IMR-90 (cell line): ENCODE measurements around the gene TTC21B. TPM values are rescaled to one million over a fixed set of nuclear protein-coding genes. Genes with fewer than 3 reads are reported as not detected.

Experiments used
- ATAC-seq: fragments of 200-7000 bp; cut with Tn5 transposase; 2 replicates; pipeline ENCODE4 v1.9.1; 2020; ENCODE audit warnings: low read depth, mild to moderate bottlenecking, moderate library complexity
- BruUV-seq: library from RNA; stranded (reverse); fragments of 400-500 nt; replicated peaks from 2 replicates; lab custom pipeline; 2021; lab: Mats Ljungman, UMichigan
- CTCF ChIA-PET: fragments of 300-600 bp; formaldehyde crosslinking; extraction: SDS; loops from one replicate; lab custom pipeline; 2021; ENCODE audit warnings: antibody characterized with exemption; lab: Yijun Ruan, JAX
- POLR2A ChIA-PET: fragments of 300-600 bp; sonication (Branson Sonifier 250); formaldehyde crosslinking; loops from one replicate; lab custom pipeline; 2022; ENCODE audit warnings: antibody characterized with exemption; ENCODE audit not compliant: unreplicated experiment; lab: Charles Lee
- DNase-seq: peaks from one replicate; pipeline ENCODE4 v3.0.0; 2013
- H2AFZ ChIP-seq: replicated peaks from 2 replicates; pipeline ENCODE3; 2013; ENCODE audit warnings: low read length, mild to moderate bottlenecking; ENCODE audit not compliant: poor library complexity
- H2AK5ac ChIP-seq: 2 replicates; pipeline ENCODE4 v1.6.1; 2013; ENCODE audit warnings: low read depth, low read length, inconsistent platforms
- H2AK9ac ChIP-seq: replicated peaks from 2 replicates; pipeline ENCODE3; 2013; ENCODE audit warnings: mild to moderate bottlenecking, low read depth, low read length, moderate library complexity; ENCODE audit not compliant: poor library complexity
- H2BK120ac ChIP-seq: 2 replicates; pipeline ENCODE4 v1.6.1; 2013; ENCODE audit warnings: low read depth, low read length, inconsistent platforms
- H2BK15ac ChIP-seq: 3 replicates; pipeline ENCODE4 v1.6.1; 2013; ENCODE audit warnings: low read depth, low read length, inconsistent platforms
- H2BK20ac ChIP-seq: 2 replicates; pipeline ENCODE4 v1.6.1; 2013; ENCODE audit warnings: low read depth, mild to moderate bottlenecking, inconsistent platforms, low read length, moderate library complexity
- H2BK5ac ChIP-seq: 2 replicates; pipeline ENCODE4 v1.6.1; 2013; ENCODE audit warnings: mild to moderate bottlenecking, low read depth, low read length, inconsistent platforms; ENCODE audit not compliant: poor library complexity, severe bottlenecking
- H3K14ac ChIP-seq: replicated peaks from 2 replicates; pipeline ENCODE4 v1.6.1; 2013; ENCODE audit warnings: low read depth, low read length, inconsistent platforms
- H3K18ac ChIP-seq: 2 replicates; pipeline ENCODE4 v1.6.1; 2013; ENCODE audit warnings: low read depth, low read length, control low read depth
- H3K23ac ChIP-seq: 2 replicates; pipeline ENCODE4 v1.6.1; 2013; ENCODE audit warnings: low read depth, low read length, inconsistent platforms
- H3K27ac ChIP-seq: 2 replicates; pipeline ENCODE4 v1.5.1; 2013; ENCODE audit warnings: mild to moderate bottlenecking, control low read depth, low read length; ENCODE audit not compliant: insufficient read depth
- H3K27me3 ChIP-seq: 2 replicates; pipeline ENCODE4 v1.6.1; 2013; ENCODE audit warnings: low read length; ENCODE audit not compliant: control insufficient read depth, insufficient read depth
- H3K36me3 ChIP-seq: 2 replicates; pipeline ENCODE4 v1.6.1; 2013; ENCODE audit warnings: low read length, mixed read lengths; ENCODE audit not compliant: control insufficient read depth, insufficient read depth
- H3K4ac ChIP-seq: 2 replicates; pipeline ENCODE4 v1.6.1; 2013; ENCODE audit warnings: low read depth, low read length, inconsistent platforms
- H3K4me1 ChIP-seq: 2 replicates; pipeline ENCODE4 v1.6.1; 2013; ENCODE audit warnings: low read length, mixed read lengths; ENCODE audit not compliant: control insufficient read depth, insufficient read depth
- H3K4me2 ChIP-seq: 2 replicates; pipeline ENCODE4 v1.6.1; 2013; ENCODE audit warnings: low read depth, mild to moderate bottlenecking, control low read depth, low read length, moderate library complexity
- H3K4me3 ChIP-seq: 2 replicates; pipeline ENCODE4 v1.5.1; 2013; ENCODE audit warnings: low read depth, mild to moderate bottlenecking, control low read depth, low read length, moderate library complexity; ENCODE audit not compliant: insufficient read depth
- H3K56ac ChIP-seq: 2 replicates; pipeline ENCODE4 v1.6.1; 2013; ENCODE audit warnings: low read length, inconsistent platforms; ENCODE audit not compliant: insufficient read depth; ENCODE audit errors: extremely low read depth
- H3K79me1 ChIP-seq, 2 experiments: 2 replicates each; pipeline ENCODE4 v1.6.1; 2013; ENCODE audit warnings: low read length in 2 of 2, inconsistent platforms in 1 of 2, low read depth in 1 of 2
- H3K9ac ChIP-seq: 2 replicates; pipeline ENCODE4 v1.6.1; 2013; ENCODE audit warnings: low read depth, low read length, control low read depth
- H3K9me1 ChIP-seq: 2 replicates; pipeline ENCODE4 v1.6.1; 2013; ENCODE audit warnings: low read length, inconsistent platforms; ENCODE audit not compliant: insufficient read depth
- H3K9me3 ChIP-seq: 2 replicates; pipeline ENCODE4 v1.6.1; 2013; ENCODE audit warnings: low read length; ENCODE audit not compliant: control insufficient read depth, insufficient read depth
- H4K20me1 ChIP-seq: 2 replicates; pipeline ENCODE4 v1.6.1; 2013; ENCODE audit warnings: low read length, inconsistent platforms; ENCODE audit not compliant: insufficient read depth
- H4K5ac ChIP-seq: 2 replicates; pipeline ENCODE4 v1.6.1; 2013; ENCODE audit warnings: mild to moderate bottlenecking, low read depth, low read length, control low read depth
- H4K8ac ChIP-seq, 2 experiments: 2 replicates each; pipeline ENCODE4 v1.6.1; 2013; ENCODE audit warnings: low read depth in 2 of 2, low read length in 2 of 2, control low read depth in 1 of 2, inconsistent platforms in 1 of 2
- H4K91ac ChIP-seq: 2 replicates; pipeline ENCODE4 v1.6.1; 2013; ENCODE audit warnings: low read depth, low read length, inconsistent platforms; ENCODE audit not compliant: insufficient read depth
- BHLHE40 ChIP-seq: fragments of 150-350 bp; IDR thresholded peaks from 2 replicates; pipeline ENCODE4 v1.6.1; 2016; ENCODE audit warnings: mild to moderate bottlenecking, low read depth, low read length
- CEBPB ChIP-seq: IDR thresholded peaks from 2 replicates; pipeline ENCODE4 v1.6.1; 2012; ENCODE audit warnings: low read depth, low read length, improper control_type of control experiment
- CHD1 ChIP-seq: IDR thresholded peaks from 2 replicates; pipeline ENCODE4 v1.6.1; 2012; ENCODE audit warnings: low read depth, low read length, improper control_type of control experiment
- MAFK ChIP-seq: IDR thresholded peaks from 2 replicates; pipeline ENCODE4 v1.6.1; 2012; ENCODE audit warnings: low read depth, low read length, improper control_type of control experiment
- POLR2A ChIP-seq: IDR thresholded peaks from 2 replicates; pipeline ENCODE4 v1.6.1; 2012; ENCODE audit warnings: mild to moderate bottlenecking, low read depth, low read length
- RAD21 ChIP-seq: IDR thresholded peaks from 2 replicates; pipeline ENCODE4 v1.6.1; 2012; ENCODE audit warnings: low read length, improper control_type of control experiment
- RFX5 ChIP-seq: IDR thresholded peaks from 2 replicates; pipeline ENCODE4 v1.8.0; 2012; ENCODE audit warnings: low read depth, mild to moderate bottlenecking, low read length, moderate library complexity
- SMC3 ChIP-seq: fragments of 150-350 bp; IDR thresholded peaks from 2 replicates; pipeline ENCODE4 v1.6.1; 2016; ENCODE audit warnings: low read depth, mild to moderate bottlenecking, antibody characterized with exemption, low read length, moderate library complexity
- USF2 ChIP-seq: fragments of 150-350 bp; IDR thresholded peaks from 2 replicates; pipeline ENCODE4 v1.6.1; 2017; ENCODE audit warnings: mild to moderate bottlenecking, antibody characterized with exemption, low read length, low read depth
- WGBS, 2 experiments: methylation state at CpG; one replicate each; pipeline versions ENCODE4 v1.1.5 to v1.1.7; 2013; ENCODE audit warnings: missing lambda C conversion rate in 2 of 2; ENCODE audit not compliant: insufficient read length in 1 of 2; ENCODE audit errors: extremely low coverage in 2 of 2; 5-methylcytosine and 5-hydroxymethylcytosine counted together
- dilution Hi-C: fragments of 300-500 bp; cut with HindIII; formaldehyde crosslinking; loops from one replicate; pipeline ENCODE4 v1.14.3; 2018; ENCODE audit warnings: low sequenced_read_pairs; ENCODE audit not compliant: unreplicated experiment
- in situ Hi-C: fragments of 300-500 bp; cut with MboI; formaldehyde crosslinking; loops from 3 replicates; pipeline ENCODE4 v1.14.3; 2019; ENCODE audit warnings: low sequenced_read_pairs, inconsistent platforms, mixed read lengths
- intact Hi-C: fragments of 100-400 bp; cut with micrococcal nuclease; formaldehyde crosslinking; loops from 2 replicates; pipeline ENCODE4 v1.10.0; 2022
- polyA plus RNA-seq, 3 experiments: library from polyadenylated mRNA; depleted of rRNA; stranded (reverse); fragments of >200 nt; gene quantifications; 2 replicates each; pipeline ENCODE4 v1.2.3, GENCODE V29; 2012; ENCODE audit warnings: low replicate concordance in 1 of 3
- total RNA-seq: library from RNA; depleted of rRNA; stranded (reverse); fragments of >200 nt; gene quantifications from 2 replicates; pipeline ENCODE4 v1.2.3, GENCODE V29; 2012

Gene TTC21B
- total and polyA plus RNA-seq, 2 of the 4 experiments (the other 2 are of a cell fraction), result 8.0 to 17.2 TPM

GRCh38 chr2:165868211-165868610 lies 85.4 kb downstream of the TTC21B start:
- dilution Hi-C loops (no loop called here), in situ Hi-C loops (no loop called here), intact Hi-C loops (no loop called here)
- Histone ChIP-seq H3K18ac (no peak overlapping the region), H3K27me3 (no peaks in the 10 kb centered on the region), H2AFZ (no peak overlapping the region), H3K9ac (no peak overlapping the region), H3K14ac (no peak overlapping the region), H2BK120ac (no peak overlapping the region), H4K91ac (no peak overlapping the region), H3K9me1 (no peaks in the 10 kb centered on the region), H2BK20ac (no peak overlapping the region), H3K4me2 (no peak overlapping the region), H3K4ac (no peak overlapping the region), H3K9me3 (no peaks in the 10 kb centered on the region), H3K23ac (no peak overlapping the region), H3K4me1 (no peaks in the 10 kb centered on the region), H2AK5ac (no peak overlapping the region), H2BK15ac (no peak overlapping the region), H3K27ac (no peak overlapping the region), H3K56ac (no peak overlapping the region), H4K20me1 (no peaks in the 10 kb centered on the region), H3K36me3 (no peaks in the 10 kb centered on the region), H2AK9ac (no peak overlapping the region), H3K4me3 (no peak overlapping the region), H4K8ac (no peak overlapping the region), H4K5ac (no peak overlapping the region), H2BK5ac (no peak overlapping the region), H3K79me1 (no peaks in the 10 kb centered on the region)
- DNase-seq (peak; percentile 36), ATAC-seq (no peak)
- TF ChIP-seq MAFK (no peak), USF2 (no peak), BHLHE40 (no peak), CHD1 (no peak), POLR2A (no peak), RFX5 (no peak), SMC3 (no peak), CEBPB (no peak), RAD21 (no peak)
- ChIA-PET POLR2A (no interaction called here), CTCF (interaction anchor here (0.5 kb wide), 1 partner anchor 835 kb away, joined by 3 read pairs; no protein-coding TSS in a partner anchor)
- WGBS, 2 experiments, result no CpG with 5 or more reads among the region's 4 CpGs
- no TSS peak for BruUV-seq
